ENCODE data around the gene ZFP36L2. TPM values are rescaled to one million over a fixed set of nuclear protein-coding genes. Genes with fewer than 3 reads are reported as not detected.

The ZFP36L2 gene
- total and polyA plus RNA-seq, 2 experiments from 2014 or later: 13.8 to 78.2 TPM

GRCh38 chr2:43175020-43175441, 51.4 kb downstream of the ZFP36L2 start:
- H3K27ac ChIP-seq: no peak overlapping the region
- 0 out of 2 replicates have a peak, but pooled peaks cover 11% of the 10 kb centered on the region for H3F3A ChIP-seq (ENCODE audit: insufficient read depth)
- H3K4me3 ChIP-seq: no peak overlapping the region
- peak; percentile 40 for DNase-seq
- H3K36me3 ChIP-seq (ENCODE audit: low read depth): no peaks in the 10 kb centered on the region
- no peak overlapping the region for H3K4me2 ChIP-seq (ENCODE audit: unreplicated experiment)
- H2AFZ ChIP-seq: no peak overlapping the region
- no peaks in the 10 kb centered on the region for H3K27me3 ChIP-seq (replicated peaks; ENCODE audit: insufficient read depth)
- H3K9me3 ChIP-seq (ENCODE audit: low read depth): no peaks in the 10 kb centered on the region
- no peaks in the 10 kb centered on the region for H3K9me2 ChIP-seq (ENCODE audit: insufficient read depth)
- WGBS, 2 experiments (ENCODE audit: low coverage in 1 of 2, low lambda C conversion rate in 2 of 2, missing lambda C conversion rate in 2 of 2): 95 to 100% methylated on average over 1 of the region's 1 CpG
- no peaks in the 10 kb centered on the region for H4K20me1 ChIP-seq (ENCODE audit: insufficient read depth)
- peaks cover 17% of the 10 kb centered on the region for H3K4me1 ChIP-seq (ENCODE audit: insufficient read depth)
- in situ Hi-C loops (cut with MboI): no loop called here
- no peak for TF ChIP-seq EZH2 (IDR thresholded peaks at IDR 0.05; ENCODE audit: insufficient read depth, poor library complexity, severe bottlenecking)
- TF ChIP-seq EZH2phosphoT487 (IDR thresholded peaks at IDR 0.05; ENCODE audit: insufficient read depth, low read depth): no peak
- H3K9ac ChIP-seq: no peak overlapping the region
- H3K79me2 ChIP-seq (ENCODE audit: insufficient read depth): no peaks in the 10 kb centered on the region

DNA sequence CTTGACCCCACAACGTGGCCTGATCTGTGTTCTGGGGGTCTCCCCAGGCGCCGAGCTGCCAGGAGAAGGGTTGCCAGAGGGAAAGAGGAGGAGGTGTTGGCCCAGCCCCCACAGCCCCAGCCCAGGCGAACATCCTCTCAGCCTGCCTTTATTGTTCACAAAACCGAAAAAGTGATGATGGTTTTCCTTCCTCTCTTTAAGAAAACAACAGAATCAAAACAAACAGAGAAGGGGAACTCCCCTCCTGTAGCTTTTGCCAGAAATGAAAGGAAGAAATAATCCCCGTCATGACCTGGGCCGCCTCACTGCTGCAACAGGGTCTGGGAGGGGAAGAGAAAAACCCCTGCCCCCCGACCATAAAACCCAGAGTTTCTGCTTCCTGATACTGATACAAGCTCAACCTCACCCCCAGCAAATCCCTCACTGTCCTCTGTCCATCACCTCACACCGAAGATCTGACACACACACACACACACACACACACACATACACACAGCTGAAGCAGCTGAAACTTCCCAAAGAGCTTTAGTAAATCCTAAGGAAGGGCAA, 52.0 kb downstream of the ZFP36L2 start:
- H3K4me2 ChIP-seq (ENCODE audit: unreplicated experiment): no peak overlapping the region
- TF ChIP-seq EZH2phosphoT487 (IDR thresholded peaks at IDR 0.05; ENCODE audit: insufficient read depth, low read depth) (no peak), EZH2 (IDR thresholded peaks at IDR 0.05; ENCODE audit: insufficient read depth, poor library complexity, severe bottlenecking) (no peak)
- no peaks in the 10 kb centered on the region for H3K27me3 ChIP-seq (replicated peaks; ENCODE audit: insufficient read depth)
- in situ Hi-C loops (cut with MboI): no loop called here
- H3K9me3 ChIP-seq (ENCODE audit: low read depth): no peaks in the 10 kb centered on the region
- H3K9me2 ChIP-seq (ENCODE audit: insufficient read depth): no peaks in the 10 kb centered on the region
- no peaks in the 10 kb centered on the region for H4K20me1 ChIP-seq (ENCODE audit: insufficient read depth)
- H3K4me3 ChIP-seq: no peak overlapping the region
- H3K4me1 ChIP-seq (ENCODE audit: insufficient read depth): peaks cover 14% of the 10 kb centered on the region
- WGBS, 2 experiments (ENCODE audit: low coverage in 1 of 2, low lambda C conversion rate in 2 of 2, missing lambda C conversion rate in 2 of 2): 63 to 65% methylated on average over 9 of the region's 9 CpGs
- H3K36me3 ChIP-seq (ENCODE audit: low read depth): no peaks in the 10 kb centered on the region
- no peaks in the 10 kb centered on the region for H3K79me2 ChIP-seq (ENCODE audit: insufficient read depth)
- 0 out of 2 replicates have a peak, but pooled peaks cover 8% of the 10 kb centered on the region for H3F3A ChIP-seq (ENCODE audit: insufficient read depth)
- DNase-seq: no peak
- H2AFZ ChIP-seq: no peak overlapping the region
- H3K27ac ChIP-seq: no peak overlapping the region
- H3K9ac ChIP-seq: no peak overlapping the region

Data from GM23248 (cell line).